ENCODE measurements around the gene CST3. TPM values are rescaled to one million over a fixed set of nuclear protein-coding genes. Genes with fewer than 3 reads are reported as not detected.
A peak's percentile ranks its signal among the peaks of the same experiment; 100 is the strongest.

CST3 gene
- total RNA-seq, 1 donor from 2014 or later = 291 TPM

GRCh38 chr20:23629017-23629541, 8.7 kb downstream of the CST3 start:
- Mint-ChIP-seq H3K27ac (peak overlapping the region; percentile 39), H3K27me3 (no peaks in the 10 kb centered on the region)

GRCh38 chr20:23628402-23629016, 9.2 kb downstream of the CST3 start:
- H3K27me3 Mint-ChIP-seq = no peaks in the 10 kb centered on the region
- H3K4me3 Mint-ChIP-seq = no peak overlapping the region
- TF ChIP-seq, protein P1, sequence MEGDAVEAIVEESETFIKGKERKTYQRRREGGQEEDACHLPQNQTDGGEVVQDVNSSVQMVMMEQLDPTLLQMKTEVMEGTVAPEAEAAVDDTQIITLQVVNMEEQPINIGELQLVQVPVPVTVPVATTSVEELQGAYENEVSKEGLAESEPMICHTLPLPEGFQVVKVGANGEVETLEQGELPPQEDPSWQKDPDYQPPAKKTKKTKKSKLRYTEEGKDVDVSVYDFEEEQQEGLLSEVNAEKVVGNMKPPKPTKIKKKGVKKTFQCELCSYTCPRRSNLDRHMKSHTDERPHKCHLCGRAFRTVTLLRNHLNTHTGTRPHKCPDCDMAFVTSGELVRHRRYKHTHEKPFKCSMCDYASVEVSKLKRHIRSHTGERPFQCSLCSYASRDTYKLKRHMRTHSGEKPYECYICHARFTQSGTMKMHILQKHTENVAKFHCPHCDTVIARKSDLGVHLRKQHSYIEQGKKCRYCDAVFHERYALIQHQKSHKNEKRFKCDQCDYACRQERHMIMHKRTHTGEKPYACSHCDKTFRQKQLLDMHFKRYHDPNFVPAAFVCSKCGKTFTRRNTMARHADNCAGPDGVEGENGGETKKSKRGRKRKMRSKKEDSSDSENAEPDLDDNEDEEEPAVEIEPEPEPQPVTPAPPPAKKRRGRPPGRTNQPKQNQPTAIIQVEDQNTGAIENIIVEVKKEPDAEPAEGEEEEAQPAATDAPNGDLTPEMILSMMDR (conservative IDR thresholded peaks at IDR 0.05) = no peak
- no peak for DNase-seq (ENCODE audit: extremely low spot score, unreplicated experiment)
- peaks cover 8% of the 10 kb centered on the region for H3K4me1 Mint-ChIP-seq (ENCODE audit: unreplicated experiment)
- peaks cover 4% of the 10 kb centered on the region for H3K9me3 Mint-ChIP-seq
- peak overlapping the region; percentile 39 for H3K27ac Mint-ChIP-seq
- H3K36me3 Mint-ChIP-seq = peaks cover 4% of the 10 kb centered on the region

More at GRCh38 chr20:23629017-23629541, 8.7 kb downstream of the CST3 start:
- no peak for DNase-seq (ENCODE audit: extremely low spot score, unreplicated experiment)
- TF ChIP-seq, protein P1 (conservative IDR thresholded peaks at IDR 0.05) = no peak
- peaks cover 8% of the 10 kb centered on the region for H3K4me1 Mint-ChIP-seq (ENCODE audit: unreplicated experiment)
- H3K4me3 Mint-ChIP-seq = no peak overlapping the region
- H3K9me3 Mint-ChIP-seq = peaks cover 4% of the 10 kb centered on the region
- peaks cover 4% of the 10 kb centered on the region for H3K36me3 Mint-ChIP-seq

- no peak overlapping the region for H3K27ac Mint-ChIP-seq
- no peaks in the 10 kb centered on the region for H3K27me3 Mint-ChIP-seq
- TF ChIP-seq, protein P1 (conservative IDR thresholded peaks at IDR 0.05) = no peak
- no peak for DNase-seq (ENCODE audit: extremely low spot score, unreplicated experiment)
- H3K4me3 Mint-ChIP-seq = no peak overlapping the region
- peaks cover 8% of the 10 kb centered on the region for H3K4me1 Mint-ChIP-seq (ENCODE audit: unreplicated experiment)
- peaks cover 4% of the 10 kb centered on the region for H3K9me3 Mint-ChIP-seq
- H3K36me3 Mint-ChIP-seq = peaks cover 4% of the 10 kb centered on the region
Observed at GRCh38 chr20:23627501-23627900, 10.3 kb downstream of the CST3 start.

DNA sequence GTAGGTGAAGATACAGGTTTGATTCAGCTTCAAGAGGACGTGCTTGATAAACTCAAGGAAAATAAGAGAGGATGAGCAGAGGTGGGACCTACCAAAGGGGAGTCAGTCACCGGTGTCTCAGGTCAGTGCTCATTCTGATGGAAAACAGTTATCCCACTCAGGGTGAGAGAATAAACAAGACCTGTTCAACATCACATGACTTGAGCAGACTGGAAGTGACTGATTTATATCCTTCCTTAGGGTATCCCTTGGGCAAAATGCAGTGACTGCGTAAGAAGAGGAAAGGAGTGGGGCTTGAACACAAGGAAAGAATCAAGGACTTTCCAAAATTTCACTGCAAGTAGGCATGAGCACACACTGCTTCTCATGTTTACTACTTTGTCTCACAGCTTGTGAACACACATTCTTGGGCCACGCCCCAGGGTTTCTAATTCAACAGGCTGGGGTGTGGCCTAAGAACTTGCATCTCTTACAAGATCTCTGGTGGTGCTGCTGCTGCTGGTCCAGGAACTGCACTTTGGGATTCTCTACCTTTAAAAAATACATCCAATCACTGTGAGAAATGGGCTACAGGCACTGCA, 11.6 kb downstream of the CST3 start:
- H3K27me3 Mint-ChIP-seq = no peaks in the 10 kb centered on the region
- no peak overlapping the region for H3K4me3 Mint-ChIP-seq
- H3K4me1 Mint-ChIP-seq (ENCODE audit: unreplicated experiment) = peaks cover 8% of the 10 kb centered on the region

DNA sequence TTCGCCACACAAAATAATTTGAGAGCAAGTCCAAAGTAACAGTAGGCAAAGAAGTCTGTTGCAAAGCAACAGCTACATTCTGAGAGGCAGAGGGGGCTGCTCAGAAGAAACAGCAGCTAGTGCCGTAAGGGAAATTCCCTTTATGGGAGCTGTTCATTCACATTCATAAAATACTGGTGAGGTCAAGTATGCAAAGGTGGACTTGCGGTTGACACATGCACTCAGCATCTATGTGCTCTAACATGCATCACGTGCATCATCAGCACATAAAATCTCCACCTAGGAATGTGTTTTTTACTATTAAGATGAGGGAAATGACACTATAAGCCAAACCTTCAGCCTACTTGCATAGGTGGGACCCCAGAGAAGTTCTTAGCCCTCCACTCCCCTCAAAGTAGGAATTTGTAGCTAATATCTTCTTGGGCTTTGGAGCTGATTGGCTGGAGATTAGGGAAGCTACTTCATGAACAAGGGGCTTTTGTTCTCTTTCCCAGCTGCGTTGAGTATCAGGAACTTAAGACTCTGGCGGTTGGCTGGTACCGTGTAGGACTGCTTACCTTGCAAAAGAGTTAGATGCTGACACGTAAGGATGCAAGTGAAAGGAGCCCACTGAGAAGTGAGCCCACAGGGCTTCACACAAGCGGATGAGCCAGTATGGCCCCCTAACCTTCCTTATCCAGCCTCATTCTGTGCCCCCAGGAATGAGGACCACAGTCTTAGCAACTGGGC, 12.4 kb downstream of the CST3 start:
- H3K9me3 Mint-ChIP-seq = peaks cover 4% of the 10 kb centered on the region
- H3K4me3 Mint-ChIP-seq = no peak overlapping the region
- no peaks in the 10 kb centered on the region for H3K27me3 Mint-ChIP-seq
- H3K27ac Mint-ChIP-seq = no peak overlapping the region
- TF ChIP-seq, protein P1 (conservative IDR thresholded peaks at IDR 0.05) = no peak
- peaks cover 4% of the 10 kb centered on the region for H3K36me3 Mint-ChIP-seq
- DNase-seq (ENCODE audit: extremely low spot score, unreplicated experiment) = no peak
- peaks cover 8% of the 10 kb centered on the region for H3K4me1 Mint-ChIP-seq (ENCODE audit: unreplicated experiment)

More for the DNA sequence above, 11.6 kb downstream of the CST3 start:
- DNase-seq (ENCODE audit: extremely low spot score, unreplicated experiment) = no peak
- H3K36me3 Mint-ChIP-seq = peaks cover 4% of the 10 kb centered on the region
- H3K27ac Mint-ChIP-seq = no peak overlapping the region
- TF ChIP-seq, protein P1 (conservative IDR thresholded peaks at IDR 0.05) = no peak
- H3K9me3 Mint-ChIP-seq = peaks cover 4% of the 10 kb centered on the region
